GM21717 (cell line): Measurements from ENCODE around the gene C19orf47.
A peak's percentile ranks its signal among the peaks of the same experiment; 100 is the strongest.

Experiments
- ATAC-seq: cut with Tn5 transposase; IDR thresholded peaks from one replicate; pipeline ENCODE4 v1.9.1; 2021; ENCODE audit warnings: mild to moderate bottlenecking, moderate library complexity; ENCODE audit not compliant: unreplicated experiment

The C19orf47 gene

DNA sequence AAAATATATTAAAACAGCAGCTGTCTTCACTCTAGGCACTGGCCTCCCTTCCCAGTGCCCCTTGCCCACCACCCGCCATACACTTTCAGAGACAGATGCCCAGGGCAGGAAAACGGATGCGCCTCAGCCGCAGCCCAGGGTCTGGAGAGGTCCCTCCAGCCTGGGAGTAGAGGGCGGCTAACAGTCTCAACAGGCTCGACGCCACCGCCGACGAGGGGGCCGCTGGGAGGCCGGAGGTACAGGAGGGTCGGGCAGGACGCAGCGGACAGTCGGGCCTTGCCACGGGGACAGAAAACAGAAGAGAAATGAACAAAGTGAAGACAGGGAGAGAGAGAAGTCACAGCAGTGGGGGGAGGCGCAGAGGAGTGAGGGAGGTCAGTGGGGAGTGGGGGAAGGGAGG is 27.1 kb downstream of the C19orf47 start:
- ATAC-seq, result no peak

DNA sequence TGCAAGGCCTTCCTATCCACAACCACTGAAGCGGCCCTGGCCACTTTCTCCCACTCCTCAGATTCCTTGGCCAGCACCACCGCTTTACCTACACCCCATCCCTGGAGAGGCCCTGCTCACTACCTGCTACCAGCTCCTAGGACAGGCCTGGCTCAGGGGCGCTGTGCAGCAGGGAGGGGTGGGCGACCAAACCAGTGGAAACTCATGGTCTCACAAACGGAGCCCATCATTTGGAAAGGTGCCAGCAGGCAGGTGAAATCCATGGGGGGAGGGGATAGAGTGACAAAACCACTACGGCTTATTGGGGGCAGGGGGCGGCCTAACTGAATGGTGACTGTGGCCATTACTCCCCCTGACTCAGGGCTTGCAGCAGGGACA is 27.6 kb downstream of the C19orf47 start:
- ATAC-seq, result no peak

DNA sequence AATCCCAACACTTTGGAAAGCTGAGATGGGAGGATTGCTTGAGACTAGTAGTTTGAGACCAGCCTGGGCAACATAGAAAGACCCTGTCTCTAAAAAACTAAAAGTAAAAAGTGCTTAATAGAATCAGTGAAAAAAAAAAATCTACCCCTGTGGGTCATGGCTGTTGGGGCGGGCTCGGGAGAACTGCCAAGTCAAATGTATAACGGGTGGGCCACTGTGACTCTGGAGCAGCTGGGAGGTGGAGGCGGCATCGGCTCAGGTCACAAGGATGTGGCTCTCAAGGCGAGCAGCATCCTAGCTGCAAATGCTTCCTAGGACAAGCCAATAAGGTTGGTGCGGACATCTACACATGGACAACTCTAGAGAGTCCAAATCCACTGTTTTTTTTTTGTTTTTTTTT is 30.9 kb downstream of the C19orf47 start:
- no peak for ATAC-seq

DNA sequence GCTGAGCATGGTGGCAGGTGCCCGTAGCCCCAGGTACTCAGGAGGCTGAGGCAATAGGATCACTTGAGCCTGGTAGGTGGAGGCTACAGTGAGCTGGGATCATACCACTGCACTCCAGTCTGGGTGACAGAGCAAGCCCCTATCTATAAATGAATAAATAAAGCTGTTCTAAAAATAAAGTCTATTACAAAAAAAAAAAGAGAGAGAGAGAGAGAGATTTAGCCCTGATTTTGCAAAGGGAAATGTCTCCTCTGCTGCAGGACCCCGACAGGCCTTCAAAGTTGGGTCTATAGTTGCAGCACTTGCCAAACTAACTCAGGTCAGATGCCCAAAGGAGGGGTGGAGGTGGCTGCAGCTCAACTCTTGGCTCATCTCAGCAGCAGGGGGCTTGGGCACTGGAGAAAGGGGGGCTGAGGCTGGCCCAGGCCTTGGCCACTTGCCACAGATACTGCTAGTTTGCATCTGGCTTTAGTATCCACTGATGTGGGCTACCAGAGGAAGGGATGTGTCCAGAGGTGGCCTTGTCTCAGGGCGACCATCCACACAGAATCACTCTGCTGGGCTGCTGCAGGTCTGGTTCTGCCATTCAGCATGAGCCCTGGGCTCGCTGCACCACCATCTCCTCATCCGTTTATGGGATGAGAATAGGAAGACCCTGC is 32.3 kb downstream of the C19orf47 start:
- no peak for ATAC-seq

DNA sequence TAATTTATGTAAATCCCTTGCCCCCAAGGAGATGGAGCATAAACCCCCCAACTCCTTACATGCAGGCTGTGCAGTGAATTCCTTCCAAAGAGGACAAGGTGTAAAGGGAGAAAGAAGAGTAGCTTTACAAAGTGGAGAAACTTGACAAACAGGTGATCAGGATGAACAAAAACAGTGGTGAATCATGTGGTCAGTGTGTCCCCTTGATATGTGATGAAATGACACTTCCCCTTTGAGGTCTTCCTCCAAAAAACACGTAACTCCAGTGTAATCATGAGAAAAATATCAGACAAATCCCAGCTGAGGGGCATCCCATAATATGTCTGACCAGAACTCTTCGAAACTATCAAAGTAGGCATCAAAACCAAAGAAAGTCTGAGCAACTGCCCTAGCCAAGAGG is 33.5 kb downstream of the C19orf47 start:
- ATAC-seq, result no peak

DNA sequence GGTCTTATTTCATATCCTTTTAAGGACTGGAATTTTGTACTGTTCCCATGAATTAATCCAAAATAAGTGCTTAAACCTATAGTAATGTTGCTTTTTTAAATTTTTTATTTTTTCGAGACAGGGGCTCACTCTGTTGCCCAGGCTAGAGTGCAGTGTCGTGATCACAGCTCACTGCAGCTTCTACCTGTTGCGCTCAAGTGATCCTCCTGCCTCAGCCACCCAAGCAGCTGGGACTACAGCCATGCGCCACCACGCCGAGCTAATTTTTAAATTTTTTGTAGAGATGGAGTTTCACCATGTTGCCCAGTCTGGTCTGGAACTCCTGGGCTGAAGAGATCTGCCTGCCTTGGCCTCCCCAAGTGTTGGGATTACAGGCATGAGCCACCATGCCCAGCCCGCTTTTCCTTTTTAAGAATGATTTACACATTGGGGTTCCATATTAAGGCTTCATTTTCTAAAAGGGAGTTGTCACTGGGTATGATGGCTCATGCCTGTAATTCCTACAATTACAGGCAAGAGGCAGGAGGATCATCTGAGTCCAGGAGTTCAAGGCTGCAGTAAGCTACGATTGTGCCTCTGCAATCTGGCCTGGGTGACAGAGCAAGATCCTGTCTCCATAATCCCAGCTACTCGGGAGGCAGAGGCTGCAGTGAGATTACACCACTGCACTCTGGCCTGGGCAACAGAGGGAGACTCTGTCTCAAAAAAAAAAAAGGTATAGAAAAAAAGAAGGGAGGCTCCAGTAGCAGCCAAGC is 34.8 kb downstream of the C19orf47 start:
- no peak for ATAC-seq

DNA sequence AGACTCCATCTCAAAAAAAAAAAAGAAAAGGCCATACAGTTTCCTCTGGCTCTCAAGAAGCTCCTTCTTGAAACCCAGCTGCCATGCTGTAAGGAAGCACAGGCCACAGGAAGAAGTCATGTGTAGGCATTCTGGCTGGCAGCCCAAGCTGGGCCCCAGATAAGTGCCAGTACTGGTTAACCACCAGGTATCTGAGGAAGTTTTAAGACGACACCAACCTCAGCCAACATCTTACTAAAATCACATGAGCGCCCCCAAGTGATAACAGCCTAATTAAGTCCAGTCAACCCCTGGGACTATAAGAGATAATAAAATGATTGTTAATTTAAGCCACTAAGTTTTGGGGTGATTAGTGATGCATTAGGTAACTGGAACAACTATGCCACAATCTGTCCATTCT is 35.7 kb downstream of the C19orf47 start:
- ATAC-seq, result no peak

DNA sequence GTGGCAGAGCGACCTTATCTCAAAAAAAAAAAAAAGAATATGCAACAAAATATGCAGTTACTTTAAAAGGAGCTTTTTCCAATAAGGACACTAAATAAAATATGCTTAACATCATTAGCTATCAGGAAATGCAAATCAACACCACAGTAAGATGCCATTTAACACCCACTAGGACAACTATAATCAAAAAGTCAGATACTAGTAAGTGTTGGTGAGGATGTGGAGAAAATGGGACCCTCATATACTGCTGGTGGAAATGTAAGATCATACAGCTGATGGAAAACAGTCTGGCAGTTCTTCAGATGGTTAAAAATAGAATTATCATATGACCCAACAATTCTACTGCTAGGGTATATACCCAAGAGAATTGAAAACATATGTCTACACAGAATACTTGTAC is 38.5 kb downstream of the C19orf47 start:
- no peak for ATAC-seq

DNA sequence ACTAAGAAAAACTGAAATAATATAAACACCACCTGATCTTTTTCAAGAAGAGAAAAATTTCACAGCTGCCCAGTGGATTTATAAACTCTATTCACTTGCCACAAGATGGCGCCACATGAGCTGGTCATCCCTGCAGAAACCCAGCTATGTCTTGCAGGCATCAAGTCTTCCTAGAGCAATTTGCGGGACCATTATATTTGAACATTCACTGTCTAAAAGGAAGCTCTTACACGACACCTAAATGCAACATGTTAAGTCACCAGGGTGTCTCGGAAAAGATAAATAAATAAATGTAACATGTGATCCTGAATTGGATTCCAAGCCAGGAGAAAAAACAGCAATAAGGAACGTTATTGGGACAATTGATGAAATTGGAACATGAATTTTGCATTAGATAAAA is 42.8 kb downstream of the C19orf47 start:
- no peak for ATAC-seq

DNA sequence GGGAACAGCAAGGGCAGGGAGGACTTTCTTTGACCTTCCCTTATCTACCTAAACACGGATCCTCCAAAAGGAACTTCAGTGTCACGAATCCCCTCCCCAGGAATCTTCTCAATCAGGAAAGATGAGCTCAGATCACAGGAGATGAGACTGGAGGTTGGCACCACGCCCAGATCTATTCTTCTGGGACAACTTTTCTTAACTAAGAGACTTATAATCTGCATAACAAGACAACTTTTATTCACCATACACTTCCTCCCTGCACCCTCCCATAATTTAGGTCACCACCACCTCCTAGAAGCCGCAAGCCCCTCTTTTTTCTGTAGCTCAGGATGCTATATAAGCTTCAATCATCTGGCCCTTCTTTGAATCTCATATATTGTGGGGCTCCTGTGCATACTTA is 43.9 kb downstream of the C19orf47 start:
- ATAC-seq, result no peak

DNA sequence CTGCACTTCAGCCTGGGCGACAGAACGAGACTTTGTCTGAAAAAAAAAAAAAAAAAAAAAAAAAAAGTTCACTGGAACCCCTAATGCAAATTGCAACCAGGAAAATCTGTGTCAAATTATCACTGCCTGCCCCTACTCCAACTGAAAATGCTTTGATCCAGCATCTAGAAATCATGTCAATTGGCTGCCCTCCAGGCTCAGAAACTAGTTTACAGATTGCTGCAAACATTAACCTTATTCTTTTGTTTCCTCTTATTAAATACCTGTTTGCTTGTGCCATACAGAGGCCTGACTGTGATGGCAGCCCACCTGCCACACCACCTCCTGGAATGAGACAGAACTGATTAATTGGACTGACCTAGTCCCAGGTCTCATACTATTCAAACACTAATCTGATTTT is 44.4 kb downstream of the C19orf47 start:
- no peak for ATAC-seq

DNA sequence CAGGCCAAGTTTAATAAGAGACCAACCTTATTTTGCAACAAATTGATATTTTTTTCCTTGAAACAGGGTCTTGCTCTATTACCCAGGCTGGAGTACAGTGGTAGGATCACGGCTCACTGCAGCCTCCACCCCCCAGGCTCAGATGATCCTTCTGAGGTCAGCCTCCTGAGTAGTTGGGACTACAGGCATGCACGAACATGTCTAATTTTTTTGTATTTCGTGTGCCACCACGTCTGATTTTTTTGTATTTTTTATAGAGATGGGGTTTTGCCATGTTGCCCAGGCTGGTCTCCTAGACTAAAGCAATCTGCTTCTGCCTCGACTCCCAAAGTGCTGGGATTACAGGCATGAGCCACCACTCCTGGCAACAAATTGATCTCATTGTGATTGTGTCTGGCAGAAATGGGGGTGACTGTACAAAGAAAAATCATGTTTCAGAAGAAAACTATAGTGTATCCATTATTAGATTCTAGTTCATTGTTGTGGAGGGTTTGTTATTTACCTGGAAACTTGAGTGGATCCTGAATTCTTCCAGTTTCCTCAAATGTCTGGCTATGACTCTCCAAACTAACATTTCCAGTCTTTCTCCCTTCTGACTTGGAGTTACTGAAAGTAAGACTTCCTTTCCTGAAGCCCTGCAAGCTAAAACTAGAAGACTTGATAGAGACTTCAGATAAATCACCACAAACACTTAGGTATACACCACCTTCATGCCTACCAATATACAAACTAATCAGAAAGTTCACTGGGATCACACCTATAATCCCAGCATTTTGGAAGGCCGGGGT is 45.8 kb downstream of the C19orf47 start:
- ATAC-seq, result no peak

DNA sequence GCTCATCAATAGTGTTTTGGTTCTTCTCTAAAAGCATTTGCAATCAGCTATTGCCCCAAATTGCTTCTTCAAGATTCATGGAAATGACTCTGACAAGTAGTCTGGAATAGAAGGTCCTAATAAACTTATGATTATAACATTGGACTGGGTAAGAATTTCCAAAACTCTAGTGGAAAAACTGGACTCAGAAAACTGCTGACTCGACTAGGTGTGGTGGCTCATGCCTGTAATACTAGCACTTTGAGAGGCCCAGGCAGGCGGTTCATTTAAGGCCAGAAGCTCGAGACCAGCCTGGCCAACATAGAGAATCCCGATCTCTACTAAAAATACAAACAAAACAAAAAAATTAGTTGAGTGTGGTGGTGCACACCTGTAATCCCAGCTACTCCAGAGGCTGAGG is 47.5 kb downstream of the C19orf47 start:
- no peak for ATAC-seq

DNA sequence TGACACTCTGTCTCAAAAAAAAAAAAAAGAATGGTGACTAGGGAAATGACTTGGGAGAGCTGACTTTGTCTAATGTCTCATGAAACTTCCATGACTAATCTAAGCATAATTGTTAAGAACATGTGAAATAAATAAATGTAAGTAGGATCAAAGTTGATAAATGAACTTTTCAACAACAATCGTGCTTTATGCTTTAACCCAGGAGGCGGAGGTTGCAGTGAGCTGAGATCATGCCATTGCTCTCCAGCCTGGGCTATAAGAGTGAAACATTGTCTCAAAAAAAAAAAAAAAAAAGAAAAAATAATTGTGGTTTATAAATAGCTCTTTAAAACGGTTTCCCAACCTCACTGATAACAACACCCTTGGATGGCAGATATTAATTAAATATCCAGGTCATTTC is 50.2 kb downstream of the C19orf47 start:
- ATAC-seq, result no peak

DNA sequence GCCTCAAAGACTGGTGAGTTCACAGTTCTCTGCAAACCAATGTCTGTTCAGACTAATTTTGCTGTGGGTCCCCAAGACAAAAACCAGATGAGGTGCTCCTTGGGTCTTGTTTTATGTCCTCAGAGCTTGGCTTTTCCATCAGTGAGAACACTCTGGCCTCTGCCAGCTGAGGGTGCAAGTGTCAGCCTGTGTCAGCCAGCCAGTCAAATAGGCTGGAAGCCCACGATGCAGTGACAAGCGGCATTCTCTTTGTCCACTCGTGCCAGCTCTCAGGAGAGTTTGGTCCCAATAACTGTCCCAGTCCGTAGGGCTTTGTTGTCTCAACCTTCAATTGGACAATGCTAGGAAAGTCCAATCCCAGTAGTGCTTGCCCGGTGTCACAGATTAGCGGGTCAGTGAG is 53.6 kb downstream of the C19orf47 start:
- no peak for ATAC-seq

DNA sequence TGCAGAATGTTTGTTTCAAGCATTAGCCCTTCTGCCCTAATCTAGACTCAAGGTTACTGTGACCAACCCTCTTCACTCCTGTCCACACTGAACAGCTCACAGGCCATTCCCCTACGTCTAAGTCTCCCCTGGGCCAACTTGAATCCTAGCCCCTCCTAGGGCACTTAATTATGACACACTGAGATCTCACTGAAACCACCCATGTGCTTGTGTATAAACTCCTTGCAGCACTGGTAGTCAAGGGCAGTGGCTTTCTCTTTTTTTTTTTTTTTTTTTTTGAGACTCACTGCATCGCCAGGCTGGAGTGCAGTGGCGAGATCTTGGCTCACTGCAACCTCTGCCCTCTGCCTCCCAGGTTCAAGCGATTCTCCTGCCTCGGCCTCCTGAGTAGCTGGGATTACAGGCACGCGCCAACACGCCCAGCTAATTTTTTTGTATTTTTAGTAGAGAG is 61.2 kb downstream of the C19orf47 start:
- ATAC-seq, result no peak

DNA sequence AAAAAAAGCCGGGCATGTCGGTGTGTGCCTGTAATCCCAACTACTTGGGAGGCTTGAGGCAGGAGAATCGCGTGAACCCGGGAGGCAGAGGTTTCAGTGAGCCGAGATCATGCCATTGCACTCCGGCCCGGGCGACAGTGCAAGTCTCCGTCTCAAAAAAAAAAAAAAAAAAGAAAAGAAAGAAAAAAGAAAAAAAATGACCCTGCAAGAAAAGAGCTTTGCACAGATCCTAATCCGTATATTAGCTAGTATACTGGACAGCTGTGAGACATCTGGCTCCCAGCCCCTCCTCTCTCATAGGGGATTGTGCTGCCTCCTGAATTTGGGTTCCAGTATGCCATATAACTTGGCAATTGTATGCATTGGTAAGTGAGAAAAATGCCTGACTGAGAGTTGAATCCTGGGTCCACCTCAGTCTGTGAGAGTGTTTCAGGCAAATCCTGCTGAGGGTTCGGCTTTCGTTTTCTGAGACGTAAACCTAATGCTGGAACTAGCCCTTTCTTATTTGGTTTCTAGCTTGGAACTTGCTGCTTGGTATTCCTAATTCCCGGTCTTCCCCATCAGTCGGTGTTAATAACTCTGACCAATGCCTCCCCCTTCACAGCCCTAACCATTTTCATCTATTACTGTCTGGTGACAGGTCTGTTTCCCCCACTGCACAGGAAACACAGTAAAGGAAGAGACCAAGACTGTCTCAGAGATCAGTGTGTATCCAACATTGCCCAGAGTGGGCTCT is 61.8 kb downstream of the C19orf47 start:
- no peak for ATAC-seq

DNA sequence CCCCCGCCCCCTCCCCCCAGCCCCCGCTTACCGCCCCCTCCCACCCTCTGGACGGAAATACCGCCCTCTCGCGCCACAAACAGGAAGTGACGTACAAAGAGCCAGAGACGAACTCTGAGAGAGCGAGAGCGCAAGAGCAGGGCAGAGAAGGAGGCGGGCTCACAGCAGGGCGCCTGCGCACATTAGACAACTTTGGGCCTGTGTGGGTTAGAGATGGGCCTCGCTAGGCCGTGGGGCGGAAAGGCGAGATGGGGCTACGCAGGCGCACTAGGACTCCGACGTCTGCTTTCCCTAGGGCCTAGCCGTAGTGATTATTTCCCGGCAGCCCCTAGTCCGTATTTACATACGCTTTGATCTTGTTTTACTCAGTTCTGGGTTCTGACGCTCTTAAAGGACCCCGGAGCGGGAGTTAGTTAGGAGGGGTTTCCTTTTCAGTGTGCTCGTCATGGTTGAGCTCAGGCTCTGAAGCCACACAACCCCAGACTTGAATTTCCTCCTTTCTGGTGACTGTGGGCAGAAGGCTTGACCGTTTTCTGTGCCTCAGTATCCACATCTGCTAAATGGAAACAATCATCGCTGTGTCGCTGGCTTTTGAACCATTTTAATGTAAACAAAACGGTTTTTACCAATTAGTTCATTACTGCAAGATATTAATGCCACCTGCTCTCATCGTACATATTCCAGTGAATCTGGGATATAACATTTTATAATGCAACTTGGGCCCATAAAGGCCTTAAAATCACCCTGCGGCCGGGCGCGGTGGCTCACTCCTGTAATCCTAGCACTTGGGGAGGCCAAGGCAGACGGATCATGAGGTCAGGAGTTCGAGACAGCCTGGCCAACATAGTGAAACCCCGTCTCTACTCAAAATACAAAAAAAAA is 62.6 kb downstream of the C19orf47 start:
- peak; percentile 62 for ATAC-seq

DNA sequence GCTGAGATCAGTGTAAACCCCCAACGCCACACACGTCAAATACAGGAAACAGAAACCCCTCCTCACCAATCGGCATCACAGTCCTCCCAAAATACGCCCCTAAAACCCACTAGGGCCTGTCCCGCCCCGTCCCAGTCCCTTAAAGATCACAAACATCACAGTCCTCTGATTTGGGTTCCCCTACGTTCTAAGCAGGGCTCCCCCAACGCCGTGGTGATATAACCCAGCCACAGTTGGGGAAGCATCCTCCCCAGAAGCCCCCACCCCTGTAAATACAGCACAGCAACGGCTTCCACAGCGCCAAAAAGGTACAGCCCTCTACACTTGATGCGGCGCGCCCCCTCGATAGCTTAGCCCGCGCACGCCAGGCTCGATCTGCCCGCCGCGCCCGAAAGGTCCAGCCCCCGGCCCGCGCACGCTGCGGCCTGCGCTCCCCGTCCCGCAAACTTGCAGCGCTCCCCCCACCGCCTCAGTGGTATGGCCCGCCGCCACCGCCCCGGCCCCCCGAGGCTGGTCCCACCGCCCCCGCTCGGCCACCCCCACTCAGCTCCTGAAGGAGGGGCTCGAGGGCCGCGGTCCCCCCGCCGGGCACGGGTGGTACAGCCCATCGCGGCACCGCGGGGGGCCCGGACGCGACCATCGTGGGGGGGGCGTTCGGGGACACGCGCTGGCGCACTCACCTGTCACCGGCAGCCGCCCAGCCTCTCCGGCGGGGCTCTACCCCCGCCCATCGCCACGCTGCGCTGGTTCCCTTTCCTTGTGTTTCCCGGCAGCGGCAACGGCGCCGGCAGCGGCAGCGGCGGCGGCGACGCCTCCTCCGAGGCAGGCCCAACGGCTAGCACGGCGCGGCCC is 63.5 kb downstream of the C19orf47 start, which contains the start of gene AKT2:
TSS of gene AKT2 (minus strand) at position 845 of the 852 bp plus-strand sequence. CDS start 20,078 bp downstream, outside the sequence.
- peak; percentile 25 for ATAC-seq
